Measurements from ENCODE around the gene TEX29.

The TEX29 gene

GRCh38 chr13:111385183-111385857 lies 64.9 kb downstream of the TEX29 start:
- TF ChIP-seq CTCF (IDR thresholded peaks at IDR 0.05; ENCODE audit: insufficient read depth, low read length, poor library complexity, severe bottlenecking), result no peak
- no peak overlapping the region for H3K4me3 ChIP-seq (replicated peaks; ENCODE audit: low read depth, low read length)
- DNase-seq (ENCODE audit: extremely low read depth, insufficient read length), result no peak

GRCh38 chr13:111387026-111387871 lies 66.8 kb downstream of the TEX29 start:
- no peaks in the 10 kb centered on the region for H3K36me3 ChIP-seq (ENCODE audit: control insufficient read depth, insufficient read depth, low read length)
- no peak overlapping the region for H3K4me3 ChIP-seq (replicated peaks; ENCODE audit: low read depth, low read length)
- TF ChIP-seq CTCF (IDR thresholded peaks at IDR 0.05; ENCODE audit: insufficient read depth, low read length, poor library complexity, severe bottlenecking), result no peak
- H3K27me3 ChIP-seq (replicated peaks; ENCODE audit: control insufficient read depth, insufficient read depth, low read length), result no peaks in the 10 kb centered on the region; the same call in 1 of the 2 replicates
- DNase-seq (ENCODE audit: extremely low read depth, insufficient read length), result no peak

More at GRCh38 chr13:111385183-111385857, 64.9 kb downstream of the TEX29 start:
- Histone ChIP-seq H3K27me3 (replicated peaks; ENCODE audit: control insufficient read depth, insufficient read depth, low read length) (no peaks in the 10 kb centered on the region; the same call in 1 of the 2 replicates), H3K36me3 (ENCODE audit: control insufficient read depth, insufficient read depth, low read length) (no peaks in the 10 kb centered on the region)

- TF ChIP-seq CTCF (IDR thresholded peaks at IDR 0.05; ENCODE audit: insufficient read depth, low read length, poor library complexity, severe bottlenecking), result no peak
- H3K36me3 ChIP-seq (ENCODE audit: control insufficient read depth, insufficient read depth, low read length), result no peaks in the 10 kb centered on the region
- DNase-seq (ENCODE audit: extremely low read depth, insufficient read length), result no peak
- H3K27me3 ChIP-seq (replicated peaks; ENCODE audit: control insufficient read depth, insufficient read depth, low read length), result no peaks in the 10 kb centered on the region; the same call in 1 of the 2 replicates
- H3K4me3 ChIP-seq (replicated peaks; ENCODE audit: low read depth, low read length), result no peak overlapping the region
Measured at GRCh38 chr13:111387945-111388600, 67.6 kb downstream of the TEX29 start.

GRCh38 chr13:111388851-111389500 lies 68.5 kb downstream of the TEX29 start:
- H3K36me3 ChIP-seq (ENCODE audit: control insufficient read depth, insufficient read depth, low read length), result no peaks in the 10 kb centered on the region
- H3K27me3 ChIP-seq (replicated peaks; ENCODE audit: control insufficient read depth, insufficient read depth, low read length), result no peaks in the 10 kb centered on the region; the same call in none of the 2 replicates

More at GRCh38 chr13:111388851-111389500, 68.5 kb downstream of the TEX29 start:
- no peak overlapping the region for H3K4me3 ChIP-seq (replicated peaks; ENCODE audit: low read depth, low read length)
- TF ChIP-seq CTCF (IDR thresholded peaks at IDR 0.05; ENCODE audit: insufficient read depth, low read length, poor library complexity, severe bottlenecking), result no peak
- no peak for DNase-seq (ENCODE audit: extremely low read depth, insufficient read length)

Measured in GM06990 (cell line).